SK-N-SH (cell line): ENCODE measurements around the gene FOCAD. TPM values are rescaled to one million over a fixed set of nuclear protein-coding genes. Genes with fewer than 3 reads are reported as not detected.

Source experiments
- CTCF ChIA-PET: fragments of 300-600, 350-600 bp; formaldehyde crosslinking; extraction: SDS; loops from one replicate; lab custom pipeline; 2021; lab: Yijun Ruan, JAX
- POLR2A ChIA-PET: fragments of 350-600 bp; sonication (Branson Sonifier 250); formaldehyde crosslinking; extraction: SDS; loops from one replicate; lab custom pipeline; 2020; ENCODE audit warnings: antibody characterized with exemption, inconsistent platforms; lab: Yijun Ruan, JAX
- DNase-seq: peaks from one replicate; pipeline ENCODE4 v3.0.0; 2012
- H2AFZ ChIP-seq: fragments of 200-600 bp; sonication (generic); 2 replicates; pipeline ENCODE4 v1.8.1; 2016; ENCODE audit warnings: antibody characterized with exemption, mild to moderate bottlenecking, low read depth
- H3F3A ChIP-seq: fragments of 200-600 bp; sonication (generic); replicated peaks from 2 replicates; pipeline ENCODE3; 2016; ENCODE audit warnings: antibody characterized with exemption, mild to moderate bottlenecking; ENCODE audit not compliant: insufficient read depth
- H3K27ac ChIP-seq, 2 experiments: fragments of 200-500 bp in 1 of 2; fragments of 200-600 bp in 1 of 2; sonication (Bioruptor generic) in 1 of 2; sonication (generic), shearing (Covaris generic) in 1 of 2; 2 replicates each; pipeline versions ENCODE4 v1.5.1 to v1.6.1; 2014 to 2016; ENCODE audit warnings: low read depth in 2 of 2, inconsistent platforms in 1 of 2, low read length in 1 of 2, mild to moderate bottlenecking in 1 of 2, mixed read lengths in 1 of 2
- H3K27me3 ChIP-seq: fragments of 200-600 bp; sonication (generic), shearing (Covaris generic); 2 replicates; pipeline ENCODE4 v1.6.1; 2016; ENCODE audit warnings: mixed run types; ENCODE audit not compliant: insufficient read depth
- H3K36me3 ChIP-seq, 2 experiments: fragments of 200-500 bp in 1 of 2; fragments of 200-600 bp in 1 of 2; sonication (Bioruptor generic) in 1 of 2; sonication (generic) in 1 of 2; replicated peaks in 1 of 2; 2 replicates each; pipeline versions ENCODE3 to v1.5.1; 2014 to 2016; ENCODE audit warnings: low read length in 1 of 2, mild to moderate bottlenecking in 1 of 2; ENCODE audit not compliant: insufficient read depth in 2 of 2, control insufficient read depth in 1 of 2
- H3K4me1 ChIP-seq, 2 experiments: fragments of 200-500 bp in 1 of 2; fragments of 200-600 bp in 1 of 2; sonication (Bioruptor generic) in 1 of 2; sonication (generic), shearing (Covaris generic) in 1 of 2; 2 replicates each; pipeline versions ENCODE4 v1.5.1 to v1.6.1; 2014 to 2016; ENCODE audit warnings: low read depth in 1 of 2, low read length in 1 of 2, mixed run types in 1 of 2; ENCODE audit not compliant: insufficient read depth in 2 of 2, control insufficient read depth in 1 of 2
- H3K4me2 ChIP-seq: fragments of 200-600 bp; sonication (generic), shearing (Covaris generic); 2 replicates; pipeline ENCODE4 v1.6.1; 2017; ENCODE audit warnings: mixed run types
- H3K4me3 ChIP-seq, 2 experiments: fragments of 200-500 bp in 1 of 2; fragments of 200-600 bp in 1 of 2; sonication (Bioruptor generic) in 1 of 2; sonication (generic), shearing (Covaris generic) in 1 of 2; 2 replicates each; pipeline versions ENCODE4 v1.5.1 to v1.8.1; 2014 to 2016; ENCODE audit warnings: low read depth in 2 of 2, inconsistent platforms in 1 of 2, low read length in 1 of 2, mild to moderate bottlenecking in 1 of 2, mixed read lengths in 1 of 2, moderate library complexity in 1 of 2
- H3K79me2 ChIP-seq: fragments of 200-600 bp; sonication (generic); 2 replicates; pipeline ENCODE4 v1.8.1; 2017; ENCODE audit warnings: mild to moderate bottlenecking; ENCODE audit not compliant: insufficient read depth
- H3K9ac ChIP-seq: fragments of 200-600 bp; sonication (generic); 2 replicates; pipeline ENCODE4 v1.6.1; 2017; ENCODE audit warnings: mixed run types
- H3K9me2 ChIP-seq: fragments of 200-600 bp; sonication (generic); 2 replicates; pipeline ENCODE4 v1.6.1; 2017; ENCODE audit warnings: mixed run types
- H3K9me3 ChIP-seq: fragments of 200-600 bp; sonication (generic); 2 replicates; pipeline ENCODE4 v1.6.1; 2017; ENCODE audit warnings: mixed run types, mild to moderate bottlenecking, moderate library complexity
- H4K20me1 ChIP-seq: fragments of 200-600 bp; sonication (generic); 2 replicates; pipeline ENCODE4 v1.6.1; 2017; ENCODE audit warnings: mild to moderate bottlenecking, mixed run types; ENCODE audit not compliant: insufficient read depth
- ELF1 ChIP-seq: IDR thresholded peaks from 2 replicates; pipeline ENCODE4 v1.4.0; 2012
- EP300 ChIP-seq, 2 experiments: IDR thresholded peaks; 2 replicates each; pipeline versions ENCODE4 v1.4.0 to v1.6.1; 2012; ENCODE audit warnings: borderline replicate concordance in 1 of 2, low read depth in 1 of 2, low read length in 1 of 2
- FOXJ3 ChIP-seq: sonication (generic); formaldehyde crosslinking; IDR thresholded peaks from 2 replicates; pipeline ENCODE4 v1.5.1; 2020; ENCODE audit warnings: mild to moderate bottlenecking, missing genetic modification reagents
- GABPA ChIP-seq: IDR thresholded peaks from 2 replicates; pipeline ENCODE4 v1.4.0; 2012; ENCODE audit warnings: low read depth, mild to moderate bottlenecking
- JUND ChIP-seq: IDR thresholded peaks from 2 replicates; pipeline ENCODE4 v1.4.0; 2012
- MEF2A ChIP-seq: IDR thresholded peaks from 2 replicates; pipeline ENCODE4 v1.4.0; 2012; ENCODE audit warnings: low read depth, borderline replicate concordance
- MXI1 ChIP-seq: IDR thresholded peaks from 2 replicates; pipeline ENCODE4 v1.6.1; 2012; ENCODE audit warnings: mild to moderate bottlenecking, low read depth, low read length, improper control_type of control experiment
- NRF1 ChIP-seq: IDR thresholded peaks from 2 replicates; pipeline ENCODE4 v1.6.1; 2012; ENCODE audit warnings: low read depth, mild to moderate bottlenecking, low read length
- RAD21 ChIP-seq: IDR thresholded peaks from 2 replicates; pipeline ENCODE4 v1.6.1; 2012; ENCODE audit warnings: mild to moderate bottlenecking, low read length
- RFX5 ChIP-seq: IDR thresholded peaks from 2 replicates; pipeline ENCODE4 v1.6.1; 2012; ENCODE audit warnings: mild to moderate bottlenecking, improper control_type of control experiment, low read length
- RXRA ChIP-seq: IDR thresholded peaks from 2 replicates; pipeline ENCODE4 v1.4.0; 2012; ENCODE audit warnings: low read depth, mild to moderate bottlenecking, borderline replicate concordance
- SMC3 ChIP-seq: IDR thresholded peaks from 2 replicates; pipeline ENCODE4 v1.6.1; 2012; ENCODE audit warnings: low read depth, low read length, improper control_type of control experiment
- TAF1 ChIP-seq: IDR thresholded peaks from 2 replicates; pipeline ENCODE4 v1.6.1; 2012; ENCODE audit warnings: low read depth, mild to moderate bottlenecking, low read length, moderate library complexity, borderline replicate concordance
- TCF12 ChIP-seq: IDR thresholded peaks from 2 replicates; pipeline ENCODE4 v1.4.0; 2012
- WGBS: methylation state at CpG from one replicate; pipeline ENCODE4 v1.1.6; 2017; ENCODE audit warnings: low lambda C conversion rate; 5-methylcytosine and 5-hydroxymethylcytosine counted together
- polyA plus RNA-seq, 3 experiments: library from polyadenylated mRNA; depleted of rRNA; stranded (reverse); fragments of >200 nt; gene quantifications; 2 replicates each; pipeline ENCODE4 v1.2.3, GENCODE V29; 2012
- TF ChIP-seq, protein P1 (sequence below): IDR thresholded peaks from 2 replicates; pipeline ENCODE4 v1.4.0; 2012; ENCODE audit warnings: low read depth
- TF ChIP-seq, protein P2 (sequence below): IDR thresholded peaks from 2 replicates; pipeline ENCODE4 v1.4.0; 2012; ENCODE audit warnings: low read depth, borderline replicate concordance
- TF ChIP-seq, protein P3 (sequence below): fragments of 200-600 bp; sonication (generic); IDR thresholded peaks from 2 replicates; pipeline ENCODE4 v1.6.1; 2017; ENCODE audit warnings: antibody characterized with exemption, mild to moderate bottlenecking, moderate library complexity
- TF ChIP-seq, protein P4 (sequence below): fragments of 150-350 bp; IDR thresholded peaks from 2 replicates; pipeline ENCODE4 v1.6.1; 2017; ENCODE audit warnings: antibody characterized with exemption, low read length, low read depth, borderline replicate concordance
- TF ChIP-seq, protein P5 (sequence below): IDR thresholded peaks from 2 replicates; pipeline ENCODE4 v1.6.1; 2012; ENCODE audit warnings: mild to moderate bottlenecking, low read depth, low read length, moderate library complexity
- TF ChIP-seq, protein P6 (sequence below): IDR thresholded peaks from 2 replicates; pipeline ENCODE4 v1.4.0; 2012; ENCODE audit warnings: low read depth, borderline replicate concordance

FOCAD gene
- polyA plus RNA-seq, 1 of the 3 experiments (the other 2 are of a cell fraction) = 15.8 TPM

DNA sequence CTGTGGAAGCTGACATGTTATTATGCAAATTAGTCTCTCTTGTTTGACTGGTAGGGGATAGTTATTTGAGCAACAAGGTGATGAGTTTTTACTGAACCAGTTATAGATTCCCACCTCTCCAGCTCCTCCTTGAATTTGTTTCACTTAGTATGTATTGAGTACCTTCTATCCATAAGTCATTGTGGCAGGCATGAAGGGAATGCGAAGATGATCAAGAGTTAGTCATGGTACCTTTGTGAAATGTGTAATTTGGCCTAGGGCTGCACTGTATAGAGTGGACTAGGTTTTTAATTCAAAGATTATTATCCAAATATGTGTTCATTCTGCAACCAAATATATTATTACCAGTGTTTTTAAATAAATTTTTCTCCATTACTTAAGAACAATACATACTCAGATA, 237.3 kb downstream of the FOCAD start:
- Histone ChIP-seq H3K9me2 (no peaks in the 10 kb centered on the region), H3K36me3 (peaks cover 10 to 11% of the 10 kb centered on the region in 2 experiments), H4K20me1 (no peaks in the 10 kb centered on the region), H3K27me3 (no peaks in the 10 kb centered on the region), H3K4me2 (no peak overlapping the region), H3K4me1 (no peaks in the 10 kb centered on the region), H3K4me3 (no peak overlapping the region), H3K9ac (no peak overlapping the region), H3K79me2 (no peaks in the 10 kb centered on the region), H3K27ac (no peak overlapping the region), H3K9me3 (no peaks in the 10 kb centered on the region), H2AFZ (no peak overlapping the region), H3F3A (no peaks in the 10 kb centered on the region)
- WGBS = 91% methylated on average over 1 of the region's 1 CpG
- DNase-seq = no peak
- ChIA-PET CTCF (no interaction called here), POLR2A (no interaction called here)
- TF ChIP-seq RAD21 (no peak), TCF12 (no peak), MXI1 (no peak), TAF1 (no peak), EP300 (IDR thresholded peaks at IDR 0.05; ENCODE audit: borderline replicate concordance in 1 of 2, low read depth in 1 of 2, low read length in 1 of 2) (no peak), FOXJ3 (CRISPR knock-in tag) (no peak), JUND (no peak), SMC3 (no peak), MEF2A (no peak), ELF1 (no peak), RXRA (no peak), RFX5 (no peak), NRF1 (no peak), GABPA (no peak)
- TF ChIP-seq, protein P1, sequence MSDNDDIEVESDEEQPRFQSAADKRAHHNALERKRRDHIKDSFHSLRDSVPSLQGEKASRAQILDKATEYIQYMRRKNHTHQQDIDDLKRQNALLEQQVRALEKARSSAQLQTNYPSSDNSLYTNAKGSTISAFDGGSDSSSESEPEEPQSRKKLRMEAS = no peak
- TF ChIP-seq, protein P2, sequence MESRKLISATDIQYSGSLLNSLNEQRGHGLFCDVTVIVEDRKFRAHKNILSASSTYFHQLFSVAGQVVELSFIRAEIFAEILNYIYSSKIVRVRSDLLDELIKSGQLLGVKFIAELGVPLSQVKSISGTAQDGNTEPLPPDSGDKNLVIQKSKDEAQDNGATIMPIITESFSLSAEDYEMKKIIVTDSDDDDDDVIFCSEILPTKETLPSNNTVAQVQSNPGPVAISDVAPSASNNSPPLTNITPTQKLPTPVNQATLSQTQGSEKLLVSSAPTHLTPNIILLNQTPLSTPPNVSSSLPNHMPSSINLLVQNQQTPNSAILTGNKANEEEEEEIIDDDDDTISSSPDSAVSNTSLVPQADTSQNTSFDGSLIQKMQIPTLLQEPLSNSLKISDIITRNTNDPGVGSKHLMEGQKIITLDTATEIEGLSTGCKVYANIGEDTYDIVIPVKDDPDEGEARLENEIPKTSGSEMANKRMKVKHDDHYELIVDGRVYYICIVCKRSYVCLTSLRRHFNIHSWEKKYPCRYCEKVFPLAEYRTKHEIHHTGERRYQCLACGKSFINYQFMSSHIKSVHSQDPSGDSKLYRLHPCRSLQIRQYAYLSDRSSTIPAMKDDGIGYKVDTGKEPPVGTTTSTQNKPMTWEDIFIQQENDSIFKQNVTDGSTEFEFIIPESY = no peak
- TF ChIP-seq, protein P3, sequence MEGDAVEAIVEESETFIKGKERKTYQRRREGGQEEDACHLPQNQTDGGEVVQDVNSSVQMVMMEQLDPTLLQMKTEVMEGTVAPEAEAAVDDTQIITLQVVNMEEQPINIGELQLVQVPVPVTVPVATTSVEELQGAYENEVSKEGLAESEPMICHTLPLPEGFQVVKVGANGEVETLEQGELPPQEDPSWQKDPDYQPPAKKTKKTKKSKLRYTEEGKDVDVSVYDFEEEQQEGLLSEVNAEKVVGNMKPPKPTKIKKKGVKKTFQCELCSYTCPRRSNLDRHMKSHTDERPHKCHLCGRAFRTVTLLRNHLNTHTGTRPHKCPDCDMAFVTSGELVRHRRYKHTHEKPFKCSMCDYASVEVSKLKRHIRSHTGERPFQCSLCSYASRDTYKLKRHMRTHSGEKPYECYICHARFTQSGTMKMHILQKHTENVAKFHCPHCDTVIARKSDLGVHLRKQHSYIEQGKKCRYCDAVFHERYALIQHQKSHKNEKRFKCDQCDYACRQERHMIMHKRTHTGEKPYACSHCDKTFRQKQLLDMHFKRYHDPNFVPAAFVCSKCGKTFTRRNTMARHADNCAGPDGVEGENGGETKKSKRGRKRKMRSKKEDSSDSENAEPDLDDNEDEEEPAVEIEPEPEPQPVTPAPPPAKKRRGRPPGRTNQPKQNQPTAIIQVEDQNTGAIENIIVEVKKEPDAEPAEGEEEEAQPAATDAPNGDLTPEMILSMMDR = no peak
- TF ChIP-seq, protein P4, sequence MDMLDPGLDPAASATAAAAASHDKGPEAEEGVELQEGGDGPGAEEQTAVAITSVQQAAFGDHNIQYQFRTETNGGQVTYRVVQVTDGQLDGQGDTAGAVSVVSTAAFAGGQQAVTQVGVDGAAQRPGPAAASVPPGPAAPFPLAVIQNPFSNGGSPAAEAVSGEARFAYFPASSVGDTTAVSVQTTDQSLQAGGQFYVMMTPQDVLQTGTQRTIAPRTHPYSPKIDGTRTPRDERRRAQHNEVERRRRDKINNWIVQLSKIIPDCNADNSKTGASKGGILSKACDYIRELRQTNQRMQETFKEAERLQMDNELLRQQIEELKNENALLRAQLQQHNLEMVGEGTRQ = no peak
- TF ChIP-seq, protein P5, sequence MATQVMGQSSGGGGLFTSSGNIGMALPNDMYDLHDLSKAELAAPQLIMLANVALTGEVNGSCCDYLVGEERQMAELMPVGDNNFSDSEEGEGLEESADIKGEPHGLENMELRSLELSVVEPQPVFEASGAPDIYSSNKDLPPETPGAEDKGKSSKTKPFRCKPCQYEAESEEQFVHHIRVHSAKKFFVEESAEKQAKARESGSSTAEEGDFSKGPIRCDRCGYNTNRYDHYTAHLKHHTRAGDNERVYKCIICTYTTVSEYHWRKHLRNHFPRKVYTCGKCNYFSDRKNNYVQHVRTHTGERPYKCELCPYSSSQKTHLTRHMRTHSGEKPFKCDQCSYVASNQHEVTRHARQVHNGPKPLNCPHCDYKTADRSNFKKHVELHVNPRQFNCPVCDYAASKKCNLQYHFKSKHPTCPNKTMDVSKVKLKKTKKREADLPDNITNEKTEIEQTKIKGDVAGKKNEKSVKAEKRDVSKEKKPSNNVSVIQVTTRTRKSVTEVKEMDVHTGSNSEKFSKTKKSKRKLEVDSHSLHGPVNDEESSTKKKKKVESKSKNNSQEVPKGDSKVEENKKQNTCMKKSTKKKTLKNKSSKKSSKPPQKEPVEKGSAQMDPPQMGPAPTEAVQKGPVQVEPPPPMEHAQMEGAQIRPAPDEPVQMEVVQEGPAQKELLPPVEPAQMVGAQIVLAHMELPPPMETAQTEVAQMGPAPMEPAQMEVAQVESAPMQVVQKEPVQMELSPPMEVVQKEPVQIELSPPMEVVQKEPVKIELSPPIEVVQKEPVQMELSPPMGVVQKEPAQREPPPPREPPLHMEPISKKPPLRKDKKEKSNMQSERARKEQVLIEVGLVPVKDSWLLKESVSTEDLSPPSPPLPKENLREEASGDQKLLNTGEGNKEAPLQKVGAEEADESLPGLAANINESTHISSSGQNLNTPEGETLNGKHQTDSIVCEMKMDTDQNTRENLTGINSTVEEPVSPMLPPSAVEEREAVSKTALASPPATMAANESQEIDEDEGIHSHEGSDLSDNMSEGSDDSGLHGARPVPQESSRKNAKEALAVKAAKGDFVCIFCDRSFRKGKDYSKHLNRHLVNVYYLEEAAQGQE = no peak
- TF ChIP-seq, protein P6, sequence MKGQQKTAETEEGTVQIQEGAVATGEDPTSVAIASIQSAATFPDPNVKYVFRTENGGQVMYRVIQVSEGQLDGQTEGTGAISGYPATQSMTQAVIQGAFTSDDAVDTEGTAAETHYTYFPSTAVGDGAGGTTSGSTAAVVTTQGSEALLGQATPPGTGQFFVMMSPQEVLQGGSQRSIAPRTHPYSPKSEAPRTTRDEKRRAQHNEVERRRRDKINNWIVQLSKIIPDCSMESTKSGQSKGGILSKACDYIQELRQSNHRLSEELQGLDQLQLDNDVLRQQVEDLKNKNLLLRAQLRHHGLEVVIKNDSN = no peak
